ENCODE data around the gene TMEM92. TPM values are rescaled to one million over a fixed set of nuclear protein-coding genes. Genes with fewer than 3 reads are reported as not detected.
"Not testable (repeated sequence)": the region's sequence is repeated elsewhere in the genome, so short reads cannot be mapped to it uniquely, and the experiment has no call there.

The TMEM92 gene
- total RNA-seq, 1 experiment from 2014 or later = not detected

DNA sequence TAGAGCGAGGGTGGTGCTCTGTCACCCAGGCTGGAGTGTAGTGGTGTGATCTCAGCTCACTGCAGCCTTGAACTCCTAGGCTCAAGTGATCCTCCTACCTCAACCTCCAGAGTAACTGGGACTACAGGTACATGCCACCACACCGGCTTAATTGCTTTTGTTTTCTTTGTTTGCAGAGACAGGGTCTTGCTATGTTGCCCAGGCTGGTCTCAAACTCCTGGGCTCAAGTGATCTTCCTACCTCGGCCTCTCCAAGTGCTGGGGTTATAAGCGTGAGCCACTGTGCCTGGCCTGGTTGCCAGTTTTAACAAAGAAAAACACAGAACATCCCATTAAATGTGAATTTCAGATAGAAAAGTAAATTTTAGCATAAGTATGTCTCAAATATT, 2.9 kb upstream of the TMEM92 start:
- not testable (repeated sequence) for H3K4me3 ChIP-seq (ENCODE audit: low read length); H3K27ac ChIP-seq (ENCODE audit: low read length); H3K27me3 ChIP-seq (ENCODE audit: low read length); H3K4me1 ChIP-seq (ENCODE audit: low read length); H4K20me1 ChIP-seq (ENCODE audit: insufficient read depth, low read depth, low read length); H2AFZ ChIP-seq (ENCODE audit: low read length); H3K79me2 ChIP-seq (ENCODE audit: low read length); H3K36me3 ChIP-seq (ENCODE audit: insufficient read depth, low read length); DNase-seq; H3K9me2 ChIP-seq (replicated peaks; ENCODE audit: insufficient read depth, low read length); H3K4me2 ChIP-seq (ENCODE audit: low read depth, low read length, poor library complexity, severe bottlenecking); H3K9ac ChIP-seq (ENCODE audit: low read length); H3K9me3 ChIP-seq (ENCODE audit: low read length)

- H3K27me3 ChIP-seq (ENCODE audit: low read length) = no peaks in the 10 kb centered on the region
- no peak overlapping the region for H3K27ac ChIP-seq (ENCODE audit: low read length)
- H3K4me3 ChIP-seq (ENCODE audit: low read length) = no peak overlapping the region
- no peaks in the 10 kb centered on the region for H3K79me2 ChIP-seq (ENCODE audit: low read length)
- no peak overlapping the region for H3K4me2 ChIP-seq (ENCODE audit: low read depth, low read length, poor library complexity, severe bottlenecking)
- no peaks in the 10 kb centered on the region for H3K9me2 ChIP-seq (replicated peaks; ENCODE audit: insufficient read depth, low read length)
- no peaks in the 10 kb centered on the region for H3K9me3 ChIP-seq (ENCODE audit: low read length)
- H4K20me1 ChIP-seq (ENCODE audit: insufficient read depth, low read depth, low read length) = no peaks in the 10 kb centered on the region
- no peak overlapping the region for H2AFZ ChIP-seq (ENCODE audit: low read length)
- no peaks in the 10 kb centered on the region for H3K36me3 ChIP-seq (ENCODE audit: insufficient read depth, low read length)
- no peak for DNase-seq
- H3K4me1 ChIP-seq (ENCODE audit: low read length) = no peaks in the 10 kb centered on the region
- no peak overlapping the region for H3K9ac ChIP-seq (ENCODE audit: low read length)
Measured at GRCh38 chr17:50272246-50272645, 2.0 kb upstream of the TMEM92 start.

GRCh38 chr17:50272711-50273653, 1.3 kb upstream of the TMEM92 start:
- H3K9me2 ChIP-seq (replicated peaks; ENCODE audit: insufficient read depth, low read length) = no peaks in the 10 kb centered on the region
- no peak overlapping the region for H3K9ac ChIP-seq (ENCODE audit: low read length)
- no peak overlapping the region for H3K4me3 ChIP-seq (ENCODE audit: low read length)
- peak; percentile 64 for DNase-seq
- no peaks in the 10 kb centered on the region for H3K9me3 ChIP-seq (ENCODE audit: low read length)
- no peaks in the 10 kb centered on the region for H3K36me3 ChIP-seq (ENCODE audit: insufficient read depth, low read length)
- no peak overlapping the region for H3K27ac ChIP-seq (ENCODE audit: low read length)
- no peaks in the 10 kb centered on the region for H3K79me2 ChIP-seq (ENCODE audit: low read length)
- no peaks in the 10 kb centered on the region for H3K4me1 ChIP-seq (ENCODE audit: low read length)
- no peak overlapping the region for H3K4me2 ChIP-seq (ENCODE audit: low read depth, low read length, poor library complexity, severe bottlenecking)
- H4K20me1 ChIP-seq (ENCODE audit: insufficient read depth, low read depth, low read length) = no peaks in the 10 kb centered on the region
- no peak overlapping the region for H2AFZ ChIP-seq (ENCODE audit: low read length)
- no peaks in the 10 kb centered on the region for H3K27me3 ChIP-seq (ENCODE audit: low read length)

DNA sequence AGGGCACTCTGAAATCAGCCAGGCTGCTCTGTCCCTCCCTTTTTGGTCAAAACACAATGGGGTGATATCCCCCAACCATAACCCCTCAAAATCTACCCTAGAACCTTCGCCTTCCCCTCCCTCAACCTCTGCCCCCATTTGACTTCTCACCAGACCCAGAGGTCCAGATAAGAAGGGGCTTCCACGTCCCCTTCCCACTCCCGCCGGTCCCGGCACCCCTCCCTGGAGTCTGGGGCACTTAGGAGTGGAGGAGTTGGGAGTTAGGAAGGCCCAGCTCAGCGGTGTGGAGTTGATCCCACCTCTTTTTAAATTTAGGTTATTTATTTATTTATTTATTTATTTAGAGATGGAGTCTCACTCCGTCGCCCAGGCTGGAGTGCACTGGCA, 619 bp upstream of the TMEM92 start:
- Histone ChIP-seq H3K9me3 (ENCODE audit: low read length) (no peaks in the 10 kb centered on the region), H3K79me2 (ENCODE audit: low read length) (no peaks in the 10 kb centered on the region), H2AFZ (ENCODE audit: low read length) (no peak overlapping the region), H3K9me2 (replicated peaks; ENCODE audit: insufficient read depth, low read length) (no peaks in the 10 kb centered on the region), H4K20me1 (ENCODE audit: insufficient read depth, low read depth, low read length) (no peaks in the 10 kb centered on the region), H3K4me2 (ENCODE audit: low read depth, low read length, poor library complexity, severe bottlenecking) (no peak overlapping the region), H3K4me3 (ENCODE audit: low read length) (no peak overlapping the region), H3K9ac (ENCODE audit: low read length) (no peak overlapping the region), H3K36me3 (ENCODE audit: insufficient read depth, low read length) (no peaks in the 10 kb centered on the region), H3K27me3 (ENCODE audit: low read length) (no peaks in the 10 kb centered on the region), H3K4me1 (ENCODE audit: low read length) (no peaks in the 10 kb centered on the region), H3K27ac (ENCODE audit: low read length) (no peak overlapping the region)
- no peak for DNase-seq

DNA sequence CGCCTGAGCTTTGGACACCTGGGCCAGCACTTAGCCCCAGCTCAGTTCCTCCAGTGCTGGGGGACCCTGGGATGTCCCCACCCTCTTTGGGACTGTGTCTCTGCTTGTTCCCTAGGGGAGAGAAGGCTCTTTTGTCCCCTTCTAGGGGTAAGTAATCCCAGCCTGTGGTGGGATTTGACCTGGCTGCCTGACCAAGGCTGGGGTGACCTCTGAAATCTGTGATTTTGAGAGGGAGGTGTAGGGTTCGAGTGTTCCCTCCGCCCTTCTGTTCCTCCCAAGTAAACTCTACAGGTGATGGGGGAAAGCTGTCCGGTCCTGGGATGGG, 593 bp downstream of the TMEM92 start:
- Histone ChIP-seq H3K9me3 (ENCODE audit: low read length) (no peaks in the 10 kb centered on the region), H3K4me3 (ENCODE audit: low read length) (no peak overlapping the region), H3K36me3 (ENCODE audit: insufficient read depth, low read length) (no peaks in the 10 kb centered on the region), H3K27me3 (ENCODE audit: low read length) (no peaks in the 10 kb centered on the region), H3K79me2 (ENCODE audit: low read length) (no peaks in the 10 kb centered on the region), H3K9ac (ENCODE audit: low read length) (no peak overlapping the region), H3K9me2 (replicated peaks; ENCODE audit: insufficient read depth, low read length) (no peaks in the 10 kb centered on the region), H3K4me1 (ENCODE audit: low read length) (no peaks in the 10 kb centered on the region), H3K4me2 (ENCODE audit: low read depth, low read length, poor library complexity, severe bottlenecking) (no peak overlapping the region), H2AFZ (ENCODE audit: low read length) (no peak overlapping the region), H4K20me1 (ENCODE audit: insufficient read depth, low read depth, low read length) (no peaks in the 10 kb centered on the region), H3K27ac (ENCODE audit: low read length) (no peak overlapping the region)
- no peak for DNase-seq

DNA sequence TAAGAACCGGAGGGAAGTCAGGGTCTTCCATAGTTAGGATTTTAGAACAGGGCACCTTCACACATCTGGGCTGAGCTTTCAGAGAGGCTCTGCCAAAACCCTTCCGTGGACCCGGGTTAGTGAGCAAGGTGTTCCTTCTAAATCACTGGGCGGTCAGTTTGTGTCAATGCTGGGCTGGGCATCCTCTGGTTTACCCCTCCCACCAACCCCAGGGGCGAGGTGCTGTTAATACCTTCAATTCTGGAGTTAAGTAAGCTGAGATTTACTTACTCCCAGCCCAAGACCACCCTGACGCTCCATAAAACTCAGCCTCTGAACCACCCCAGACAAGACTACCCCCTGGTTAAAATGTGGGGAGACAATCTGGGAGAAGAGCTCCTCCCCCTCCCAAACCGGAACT, 1.0 kb downstream of the TMEM92 start:
- Histone ChIP-seq H3K9me2 (replicated peaks; ENCODE audit: insufficient read depth, low read length) (no peaks in the 10 kb centered on the region), H3K4me1 (ENCODE audit: low read length) (no peaks in the 10 kb centered on the region), H3K4me3 (ENCODE audit: low read length) (no peak overlapping the region), H3K27ac (ENCODE audit: low read length) (no peak overlapping the region), H3K27me3 (ENCODE audit: low read length) (no peaks in the 10 kb centered on the region), H3K9ac (ENCODE audit: low read length) (no peak overlapping the region), H3K9me3 (ENCODE audit: low read length) (no peaks in the 10 kb centered on the region), H3K79me2 (ENCODE audit: low read length) (no peaks in the 10 kb centered on the region), H3K4me2 (ENCODE audit: low read depth, low read length, poor library complexity, severe bottlenecking) (no peak overlapping the region), H4K20me1 (ENCODE audit: insufficient read depth, low read depth, low read length) (no peaks in the 10 kb centered on the region), H2AFZ (ENCODE audit: low read length) (no peak overlapping the region), H3K36me3 (ENCODE audit: insufficient read depth, low read length) (no peaks in the 10 kb centered on the region)
- DNase-seq = no peak

DNA sequence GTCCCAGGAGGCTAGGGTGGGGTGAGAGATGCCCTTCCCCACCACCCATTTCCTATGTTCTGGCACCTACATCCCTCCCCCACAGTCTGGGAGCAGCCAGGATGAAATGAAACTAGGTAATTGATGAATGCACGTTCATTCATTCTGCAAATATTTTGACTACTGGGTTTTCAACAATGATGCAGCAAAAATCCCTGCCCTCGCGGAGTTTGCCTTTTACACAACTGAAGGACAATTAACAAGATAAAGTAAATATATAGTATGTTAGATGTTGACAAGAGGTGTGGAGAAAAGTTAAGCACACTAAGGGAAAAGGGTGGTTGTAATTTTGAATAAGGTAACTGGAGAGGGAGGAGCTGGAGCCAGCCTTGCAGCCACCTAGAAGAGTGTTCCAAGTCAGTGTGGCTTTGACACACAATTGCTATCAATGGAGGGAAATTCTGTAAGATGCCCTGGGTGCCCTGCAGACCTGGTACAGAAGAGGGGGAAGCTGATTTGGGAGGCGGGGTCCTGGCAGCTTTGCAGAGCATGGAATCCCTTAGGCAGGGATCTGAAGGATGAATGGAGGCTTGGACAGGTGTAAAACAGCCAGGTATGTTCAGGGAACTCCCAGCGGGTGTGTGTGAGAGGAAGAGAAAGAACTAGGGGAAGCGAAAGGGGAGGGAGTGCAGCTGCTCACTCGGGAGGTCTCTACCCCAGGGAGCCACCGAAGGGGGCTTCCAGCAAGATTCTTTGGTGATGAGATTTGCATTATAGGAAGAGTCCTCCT, 2.5 kb downstream of the TMEM92 start:
- no peaks in the 10 kb centered on the region for H4K20me1 ChIP-seq (ENCODE audit: insufficient read depth, low read depth, low read length)
- H3K4me1 ChIP-seq (ENCODE audit: low read length) = no peaks in the 10 kb centered on the region
- H2AFZ ChIP-seq (ENCODE audit: low read length) = no peak overlapping the region
- no peak overlapping the region for H3K4me2 ChIP-seq (ENCODE audit: low read depth, low read length, poor library complexity, severe bottlenecking)
- no peaks in the 10 kb centered on the region for H3K27me3 ChIP-seq (ENCODE audit: low read length)
- no peak overlapping the region for H3K4me3 ChIP-seq (ENCODE audit: low read length)
- H3K27ac ChIP-seq (ENCODE audit: low read length) = no peak overlapping the region
- H3K9ac ChIP-seq (ENCODE audit: low read length) = no peak overlapping the region
- DNase-seq = no peak
- H3K9me2 ChIP-seq (replicated peaks; ENCODE audit: insufficient read depth, low read length) = no peaks in the 10 kb centered on the region
- no peaks in the 10 kb centered on the region for H3K9me3 ChIP-seq (ENCODE audit: low read length)
- no peaks in the 10 kb centered on the region for H3K36me3 ChIP-seq (ENCODE audit: insufficient read depth, low read length)
- no peaks in the 10 kb centered on the region for H3K79me2 ChIP-seq (ENCODE audit: low read length)

- DNase-seq = no peak
- no peaks in the 10 kb centered on the region for H3K79me2 ChIP-seq (ENCODE audit: low read length)
- H3K4me3 ChIP-seq (ENCODE audit: low read length) = no peak overlapping the region
- H3K27ac ChIP-seq (ENCODE audit: low read length) = no peak overlapping the region
- H3K9me2 ChIP-seq (replicated peaks; ENCODE audit: insufficient read depth, low read length) = no peaks in the 10 kb centered on the region
- H3K27me3 ChIP-seq (ENCODE audit: low read length) = no peaks in the 10 kb centered on the region
- no peak overlapping the region for H3K9ac ChIP-seq (ENCODE audit: low read length)
- H3K36me3 ChIP-seq (ENCODE audit: insufficient read depth, low read length) = no peaks in the 10 kb centered on the region
- H3K9me3 ChIP-seq (ENCODE audit: low read length) = no peaks in the 10 kb centered on the region
- H2AFZ ChIP-seq (ENCODE audit: low read length) = no peak overlapping the region
- no peak overlapping the region for H3K4me2 ChIP-seq (ENCODE audit: low read depth, low read length, poor library complexity, severe bottlenecking)
- H3K4me1 ChIP-seq (ENCODE audit: low read length) = no peaks in the 10 kb centered on the region
- H4K20me1 ChIP-seq (ENCODE audit: insufficient read depth, low read depth, low read length) = no peaks in the 10 kb centered on the region
Measured at GRCh38 chr17:50277357-50277754, 3.1 kb downstream of the TMEM92 start.

All from Karpas-422 (cell line).